Kidney (tissue), 14 donors: ENCODE measurements around the gene SLC2A5. TPM values are rescaled to one million over a fixed set of nuclear protein-coding genes. Genes with fewer than 3 reads are reported as not detected.

Source experiments
- DNase-seq, 5 donors: peaks; one replicate each; pipeline ENCODE4 v3.0.0-alpha.2; 2013 to 2020
- FAIRE-seq: peaks from 2 replicates; lab custom pipeline; 2012; peaks lifted over from hg19 to GRCh38; lab: Jason Lieb, UNC
- H3K27ac ChIP-seq, 2 donors: one replicate each; pipeline ENCODE4 v1.7.0; 2013; ENCODE audit warnings: low read depth in 2 of 2, low read length in 2 of 2, inconsistent platforms in 1 of 2
- H3K27me3 ChIP-seq: one replicate; pipeline ENCODE4 v1.7.1; 2013; ENCODE audit warnings: low read length, inconsistent platforms; ENCODE audit not compliant: control insufficient read depth, insufficient read depth
- H3K36me3 ChIP-seq, 3 donors: one replicate each; pipeline versions ENCODE4 v1.7.0 to v1.7.1; 2013; ENCODE audit warnings: low read length in 3 of 3, control low read depth in 1 of 3, inconsistent platforms in 1 of 3; ENCODE audit not compliant: insufficient read depth in 3 of 3, control insufficient read depth in 2 of 3
- H3K4me1 ChIP-seq, 3 donors: one replicate each; pipeline versions ENCODE4 v1.7.0 to v1.7.1; 2013; ENCODE audit warnings: low read length in 3 of 3, inconsistent platforms in 1 of 3, low read depth in 1 of 3; ENCODE audit not compliant: control insufficient read depth in 2 of 3, insufficient read depth in 2 of 3
- H3K4me3 ChIP-seq, 3 donors: one replicate each; pipeline versions ENCODE4 v1.7.0 to v1.8.1; 2013; ENCODE audit warnings: low read length in 3 of 3, control low read depth in 1 of 3, inconsistent platforms in 1 of 3
- H3K9ac ChIP-seq, 3 donors: one replicate each; pipeline versions ENCODE4 v1.7.0 to v1.7.1; 2013; ENCODE audit warnings: low read length in 3 of 3, control low read depth in 1 of 3, inconsistent platforms in 1 of 3
- H3K9me3 ChIP-seq, 3 donors: one replicate each; pipeline versions ENCODE4 v1.7.0 to v1.7.1; 2013; ENCODE audit warnings: low read length in 3 of 3, control low read depth in 1 of 3, inconsistent platforms in 1 of 3; ENCODE audit not compliant: control insufficient read depth in 2 of 3, insufficient read depth in 1 of 3
- intact Hi-C: fragments of 100-400 bp; cut with DNase I; formaldehyde crosslinking; loops from one replicate; pipeline ENCODE4 v1.11.1; 2022
- polyA plus RNA-seq: library from polyadenylated mRNA; stranded (reverse); fragments of 350-450 nt; fragmentation: Illumina TruSeq; extraction: RNeasy Lipid Tissue Mini Kit (QIAGEN cat#74804); gene quantifications from one replicate; pipeline ENCODE4 v1.2.3, GENCODE V29; 2014; ENCODE audit warnings: low read depth, low replicate concordance; ENCODE audit not compliant: insufficient read depth
- total RNA-seq: library from RNA; stranded (reverse); fragmentation: NEBNext Ultra II Directional; extraction: Animal tissue kit (Norgen Biotek cat#: 25700); gene quantifications from one replicate; pipeline ENCODE4 v1.2.1, GENCODE V29; 2021
- TF ChIP-seq, protein P1 (sequence below): IDR thresholded peaks from 3 replicates; pipeline ENCODE4 v1.5.1; 2012; ENCODE audit warnings: mild to moderate bottlenecking, moderate library complexity, borderline replicate concordance; ENCODE audit not compliant: insufficient read depth; ENCODE audit errors: extremely low read depth
- donor health status: control.
- donor health status: control.
- donor health status: control.
- donor health status: control.
- donor health status: control.
- donor health status: DM: yes; HTN: yes; CAD: no.
- donor health status: Normal renal cell carcinoma (clear cell type).

Gene SLC2A5
- total and polyA plus RNA-seq, 2 donors from 2014 or later, result 6.4 to 9.0 TPM

DNA sequence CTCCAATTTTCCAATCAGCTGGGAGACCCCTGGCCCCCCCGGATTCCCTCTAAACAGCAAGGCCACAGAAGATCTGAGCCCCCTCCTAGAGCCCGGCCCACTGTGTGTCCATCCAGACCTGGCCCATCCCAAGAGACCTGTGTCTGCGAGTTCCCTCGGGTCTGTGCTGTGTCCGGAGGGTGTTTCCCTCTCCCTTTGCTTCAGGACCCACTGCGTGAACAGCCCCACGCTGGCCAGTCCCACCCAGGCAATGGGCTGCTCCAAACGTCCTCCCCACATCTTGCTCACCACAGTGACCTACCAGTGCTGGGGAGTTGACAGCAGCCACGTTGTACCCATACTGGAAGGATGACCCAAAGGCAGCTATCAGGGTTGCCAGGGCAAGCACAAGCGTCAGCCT lies 11.6 kb downstream of the SLC2A5 start:
- Histone ChIP-seq H3K4me3 (no peak overlapping the region), H3K27me3 (no peaks in the 10 kb centered on the region), H3K36me3 (no peaks in the 10 kb centered on the region), H3K27ac (no peak overlapping the region), H3K4me1 (peaks cover 0 to 4% (median 0%) of the 10 kb centered on the region in 3 donors), H3K9ac (no peak overlapping the region), H3K9me3 (no peaks in the 10 kb centered on the region)
- intact Hi-C loops, result no loop called here
- DNase-seq (no peak), FAIRE-seq (no peak)
- TF ChIP-seq, protein P1, sequence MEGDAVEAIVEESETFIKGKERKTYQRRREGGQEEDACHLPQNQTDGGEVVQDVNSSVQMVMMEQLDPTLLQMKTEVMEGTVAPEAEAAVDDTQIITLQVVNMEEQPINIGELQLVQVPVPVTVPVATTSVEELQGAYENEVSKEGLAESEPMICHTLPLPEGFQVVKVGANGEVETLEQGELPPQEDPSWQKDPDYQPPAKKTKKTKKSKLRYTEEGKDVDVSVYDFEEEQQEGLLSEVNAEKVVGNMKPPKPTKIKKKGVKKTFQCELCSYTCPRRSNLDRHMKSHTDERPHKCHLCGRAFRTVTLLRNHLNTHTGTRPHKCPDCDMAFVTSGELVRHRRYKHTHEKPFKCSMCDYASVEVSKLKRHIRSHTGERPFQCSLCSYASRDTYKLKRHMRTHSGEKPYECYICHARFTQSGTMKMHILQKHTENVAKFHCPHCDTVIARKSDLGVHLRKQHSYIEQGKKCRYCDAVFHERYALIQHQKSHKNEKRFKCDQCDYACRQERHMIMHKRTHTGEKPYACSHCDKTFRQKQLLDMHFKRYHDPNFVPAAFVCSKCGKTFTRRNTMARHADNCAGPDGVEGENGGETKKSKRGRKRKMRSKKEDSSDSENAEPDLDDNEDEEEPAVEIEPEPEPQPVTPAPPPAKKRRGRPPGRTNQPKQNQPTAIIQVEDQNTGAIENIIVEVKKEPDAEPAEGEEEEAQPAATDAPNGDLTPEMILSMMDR, result no peak

DNA sequence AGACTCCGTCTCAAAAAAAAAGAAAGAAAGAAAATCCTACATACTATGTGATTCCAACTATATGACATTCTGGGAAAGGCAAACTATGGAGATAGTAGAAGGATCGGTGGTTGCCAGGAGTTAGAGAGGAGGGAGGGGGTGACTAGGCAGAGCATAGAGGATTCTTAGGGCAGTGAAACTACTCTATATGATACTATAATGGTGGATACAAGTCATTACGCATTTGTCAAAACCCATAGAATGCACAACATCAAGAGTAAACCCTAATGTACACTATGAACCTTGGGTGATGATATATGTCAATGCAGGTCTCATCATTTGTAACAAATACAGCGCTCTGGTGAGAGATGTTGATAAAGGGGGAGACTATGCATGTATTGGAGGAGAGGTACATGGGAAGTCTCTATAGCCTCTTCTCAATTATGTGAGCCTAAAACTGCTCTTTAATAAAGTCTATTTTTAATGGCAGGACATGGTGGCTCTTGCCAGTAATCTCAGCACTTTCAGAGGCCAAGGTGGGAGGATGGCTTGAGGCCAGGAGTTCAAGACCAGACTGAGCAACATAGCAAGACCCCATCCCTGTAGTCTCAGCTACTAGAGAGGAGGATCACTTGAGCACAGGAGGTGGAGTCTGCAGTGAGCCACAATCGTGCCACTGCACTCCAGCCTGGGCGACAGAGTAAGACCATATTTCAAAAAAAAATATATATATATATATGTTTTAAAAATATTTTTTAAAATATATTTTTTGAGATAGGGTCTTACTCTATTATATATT lies 17.0 kb downstream of the SLC2A5 start:
- no peak overlapping the region for H3K27ac ChIP-seq
- H3K27me3 ChIP-seq, result no peaks in the 10 kb centered on the region
- no peaks in the 10 kb centered on the region for H3K36me3 ChIP-seq
- H3K9ac ChIP-seq, result no peak overlapping the region
- no peak overlapping the region for H3K4me3 ChIP-seq
- no peak for FAIRE-seq
- no peak for DNase-seq
- H3K9me3 ChIP-seq, result no peaks in the 10 kb centered on the region
- intact Hi-C loops, result no loop called here
- H3K4me1 ChIP-seq, result no peaks in the 10 kb centered on the region
- TF ChIP-seq, protein P1, result no peak

DNA sequence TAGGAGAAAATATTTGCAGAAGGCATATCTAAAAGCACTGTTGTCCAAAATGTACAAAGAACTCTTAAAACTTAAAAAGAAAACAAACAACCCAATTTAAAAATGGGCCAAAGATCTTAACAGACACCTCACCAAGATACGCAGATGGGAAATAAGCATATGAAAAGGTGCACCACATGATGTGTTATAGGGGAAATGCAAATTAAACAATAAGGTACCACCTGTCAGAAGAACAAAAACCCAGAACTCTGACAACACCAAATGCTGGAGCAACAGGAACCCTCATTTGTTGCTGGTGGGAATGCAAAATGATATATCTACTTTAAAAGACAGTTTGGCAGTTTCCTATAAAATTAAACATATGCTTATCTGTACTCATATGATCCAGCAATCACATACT lies 18.1 kb downstream of the SLC2A5 start:
- TF ChIP-seq, protein P1, result no peak
- Histone ChIP-seq H3K27ac (no peak overlapping the region), H3K9ac (no peak overlapping the region), H3K4me3 (no peak overlapping the region), H3K36me3 (no peaks in the 10 kb centered on the region), H3K27me3 (no peaks in the 10 kb centered on the region), H3K9me3 (no peaks in the 10 kb centered on the region), H3K4me1 (no peaks in the 10 kb centered on the region)
- DNase-seq (no peak), FAIRE-seq (no peak)
- intact Hi-C loops, result no loop called here
